22Rv1 (cell line): ENCODE data around the gene CLPSL1.

Experiments used
- H3K27ac ChIP-seq: fragments of 450-650 bp; 2 replicates; pipeline ENCODE4 v1.5.1; 2017
- ZFX ChIP-seq: fragments of 450-650 bp; IDR thresholded peaks from 2 replicates; pipeline ENCODE4 v1.6.1; 2017; ENCODE audit warnings: antibody characterized with exemption, borderline replicate concordance
- TF ChIP-seq, protein P1 (sequence below): fragments of 450-650 bp; IDR thresholded peaks from 2 replicates; pipeline ENCODE4 v1.5.1; 2017; ENCODE audit warnings: mild to moderate bottlenecking

CLPSL1 gene

DNA sequence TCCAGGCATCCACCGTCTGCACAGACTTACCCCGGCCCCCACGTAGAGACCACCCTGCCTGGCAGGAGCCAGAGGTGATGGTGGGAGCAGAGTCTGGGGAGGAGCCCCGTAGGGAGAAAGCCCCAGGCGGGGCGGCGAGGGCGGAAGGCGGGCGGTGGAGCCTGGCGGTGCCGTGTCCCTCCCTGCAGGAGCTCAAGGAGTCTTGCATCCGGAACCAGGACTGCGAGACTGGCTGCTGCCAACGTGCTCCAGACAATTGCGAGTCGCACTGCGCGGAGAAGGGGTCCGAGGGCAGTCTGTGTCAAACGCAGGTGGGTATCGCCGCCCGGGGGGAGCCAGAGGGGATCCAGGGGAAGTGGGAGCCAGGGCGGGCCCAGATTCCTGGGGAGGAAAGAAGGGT is 6.0 kb downstream of the CLPSL1 start:
- TF ChIP-seq, protein P1, sequence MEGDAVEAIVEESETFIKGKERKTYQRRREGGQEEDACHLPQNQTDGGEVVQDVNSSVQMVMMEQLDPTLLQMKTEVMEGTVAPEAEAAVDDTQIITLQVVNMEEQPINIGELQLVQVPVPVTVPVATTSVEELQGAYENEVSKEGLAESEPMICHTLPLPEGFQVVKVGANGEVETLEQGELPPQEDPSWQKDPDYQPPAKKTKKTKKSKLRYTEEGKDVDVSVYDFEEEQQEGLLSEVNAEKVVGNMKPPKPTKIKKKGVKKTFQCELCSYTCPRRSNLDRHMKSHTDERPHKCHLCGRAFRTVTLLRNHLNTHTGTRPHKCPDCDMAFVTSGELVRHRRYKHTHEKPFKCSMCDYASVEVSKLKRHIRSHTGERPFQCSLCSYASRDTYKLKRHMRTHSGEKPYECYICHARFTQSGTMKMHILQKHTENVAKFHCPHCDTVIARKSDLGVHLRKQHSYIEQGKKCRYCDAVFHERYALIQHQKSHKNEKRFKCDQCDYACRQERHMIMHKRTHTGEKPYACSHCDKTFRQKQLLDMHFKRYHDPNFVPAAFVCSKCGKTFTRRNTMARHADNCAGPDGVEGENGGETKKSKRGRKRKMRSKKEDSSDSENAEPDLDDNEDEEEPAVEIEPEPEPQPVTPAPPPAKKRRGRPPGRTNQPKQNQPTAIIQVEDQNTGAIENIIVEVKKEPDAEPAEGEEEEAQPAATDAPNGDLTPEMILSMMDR, result no peak
- TF ChIP-seq ZFX, result no peak
- H3K27ac ChIP-seq, result no peak overlapping the region

GRCh38 chr6:35787266-35788218 is 6.7 kb downstream of the CLPSL1 start:
- no peak for TF ChIP-seq ZFX
- TF ChIP-seq, protein P1, result no peak
- H3K27ac ChIP-seq, result no peak overlapping the region

DNA sequence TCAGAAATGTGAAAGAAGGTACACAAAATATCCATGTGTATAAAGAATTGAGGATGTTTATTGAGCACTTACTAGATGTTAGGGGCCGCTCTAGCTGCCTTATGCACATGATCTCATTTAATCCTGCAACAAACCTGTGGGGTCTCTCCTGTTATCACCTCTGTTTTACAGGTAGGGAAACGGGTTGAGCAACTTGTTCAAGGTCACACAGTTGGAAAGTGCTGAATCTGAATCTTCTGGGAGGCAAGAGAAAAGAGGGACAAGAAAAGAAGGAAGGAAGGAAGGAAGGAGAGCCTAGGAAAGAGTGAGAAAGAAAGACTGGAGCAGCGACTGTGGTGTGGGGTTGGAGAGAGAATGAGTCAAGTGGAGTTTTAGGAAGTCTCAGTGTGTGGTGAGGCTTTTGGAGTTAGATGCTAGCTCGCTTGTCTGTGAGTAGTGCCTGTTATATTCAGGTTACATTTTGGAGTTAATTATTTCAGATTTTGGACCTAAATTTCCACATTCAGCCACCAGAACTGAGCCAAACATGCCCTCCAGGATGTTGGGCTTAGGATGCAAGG is 7.7 kb downstream of the CLPSL1 start:
- TF ChIP-seq, protein P1, result no peak
- TF ChIP-seq ZFX, result no peak
- no peak overlapping the region for H3K27ac ChIP-seq

DNA sequence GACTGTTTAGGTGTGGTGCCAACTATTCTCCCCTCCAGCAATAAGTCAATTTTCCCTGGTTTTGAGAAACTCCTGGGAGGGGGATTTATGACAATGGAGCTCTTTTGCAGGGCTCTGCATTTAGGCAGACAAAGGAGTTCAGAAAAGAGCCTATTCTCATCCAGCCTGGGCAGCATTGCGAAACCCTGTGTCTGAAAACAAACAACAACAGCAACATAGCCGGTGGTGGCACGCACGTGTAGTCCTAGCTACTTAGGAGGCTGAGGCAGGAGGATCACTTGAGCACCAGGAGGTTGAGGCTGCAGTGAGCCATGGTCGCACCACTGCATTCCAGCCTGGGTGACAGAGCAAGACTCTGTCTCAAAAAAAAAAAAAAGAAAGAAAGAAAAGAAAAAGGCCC is 9.9 kb downstream of the CLPSL1 start:
- no peak overlapping the region for H3K27ac ChIP-seq
- TF ChIP-seq ZFX, result no peak
- TF ChIP-seq, protein P1, result no peak

- TF ChIP-seq, protein P1, result no peak
- TF ChIP-seq ZFX, result no peak
- H3K27ac ChIP-seq, result no peak overlapping the region
These were observed 14.0 kb downstream of the CLPSL1 start for GRCh38 chr6:35794536-35795452.

DNA sequence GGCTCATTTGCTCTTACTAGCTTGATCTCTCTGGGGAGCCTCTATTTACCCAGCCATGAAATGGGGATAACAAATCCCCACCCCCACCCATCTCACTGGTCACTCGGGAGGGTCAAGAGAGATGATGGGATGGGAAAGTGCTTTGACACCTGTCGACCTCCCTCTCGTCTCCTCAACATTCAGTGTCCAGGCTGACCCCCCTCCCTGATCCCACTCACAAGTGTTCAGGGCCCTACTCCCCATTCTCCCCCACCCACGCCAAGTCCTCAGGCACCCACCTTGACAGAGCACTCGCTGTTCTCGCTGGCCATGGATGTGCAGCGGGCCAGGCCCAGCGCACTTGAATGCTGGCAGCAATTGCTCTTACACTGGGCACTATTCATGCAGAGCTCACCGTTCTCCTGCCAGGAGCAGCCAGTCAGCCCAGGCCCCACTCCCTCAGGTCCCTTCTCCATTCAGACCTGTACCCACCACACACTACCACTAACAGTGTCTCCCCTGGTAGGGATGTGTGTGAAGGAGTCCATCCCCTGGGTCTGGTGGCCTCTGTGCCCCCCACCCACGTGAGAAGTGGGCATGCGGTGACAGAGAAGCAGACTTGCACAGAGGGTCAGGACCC is 14.7 kb downstream of the CLPSL1 start:
- no peak overlapping the region for H3K27ac ChIP-seq
- TF ChIP-seq ZFX, result no peak
- TF ChIP-seq, protein P1, result no peak
